GM20431 (cell line): Measurements from ENCODE around the gene CFAP52.
"Not testable (repeated sequence)": the region's sequence is repeated elsewhere in the genome, so short reads cannot be mapped to it uniquely, and the experiment has no call there.

Source experiments
- in situ Hi-C: fragments of 300-500 bp; cut with MseI, MboI; formaldehyde crosslinking; loops from one replicate; pipeline ENCODE4 v1.15.0; 2020; ENCODE audit warnings: low sequenced_read_pairs; ENCODE audit not compliant: unreplicated experiment

CFAP52 gene

GRCh38 chr17:9643611-9644010 lies 67.2 kb downstream of the CFAP52 start:
- in situ Hi-C loops: no loop called here

GRCh38 chr17:9644910-9645751 lies 68.7 kb downstream of the CFAP52 start, which contains the start of gene USP43:
Gene USP43 (plus strand): TSS chr17:9645517. CDS start chr17:9645633, 116 bp downstream.
- in situ Hi-C loops: no loop called here

DNA sequence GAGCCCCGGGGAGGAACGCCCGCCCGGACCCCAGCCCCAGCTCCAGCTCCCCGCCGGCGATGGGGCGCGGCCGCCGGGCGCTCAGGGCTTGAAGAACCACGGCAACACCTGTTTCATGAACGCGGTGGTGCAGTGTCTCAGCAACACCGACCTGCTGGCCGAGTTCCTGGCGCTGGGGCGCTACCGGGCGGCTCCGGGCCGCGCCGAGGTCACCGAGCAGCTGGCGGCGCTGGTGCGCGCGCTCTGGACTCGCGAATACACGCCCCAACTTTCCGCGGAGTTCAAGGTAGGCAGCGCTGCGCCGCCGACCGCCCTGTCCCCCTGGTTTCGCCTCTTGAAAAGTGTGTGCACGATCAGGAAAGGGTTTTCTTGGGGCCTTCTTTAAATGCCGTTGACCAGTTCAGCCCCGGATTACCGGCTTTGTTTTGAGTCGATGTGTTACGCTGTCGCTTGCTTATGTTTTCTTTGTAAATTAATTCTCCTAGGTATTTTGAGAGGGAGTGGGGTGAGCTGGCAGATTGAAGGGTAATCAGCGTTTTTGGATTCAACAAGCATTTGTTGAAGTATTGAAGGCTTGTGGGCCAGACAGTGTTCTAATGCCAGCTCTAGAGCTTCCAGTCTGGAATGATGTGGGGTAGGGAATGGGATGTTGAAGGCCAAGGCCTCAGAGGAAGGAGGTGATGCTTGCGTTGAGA lies 69.6 kb downstream of the CFAP52 start:
- in situ Hi-C loops: no loop called here

DNA sequence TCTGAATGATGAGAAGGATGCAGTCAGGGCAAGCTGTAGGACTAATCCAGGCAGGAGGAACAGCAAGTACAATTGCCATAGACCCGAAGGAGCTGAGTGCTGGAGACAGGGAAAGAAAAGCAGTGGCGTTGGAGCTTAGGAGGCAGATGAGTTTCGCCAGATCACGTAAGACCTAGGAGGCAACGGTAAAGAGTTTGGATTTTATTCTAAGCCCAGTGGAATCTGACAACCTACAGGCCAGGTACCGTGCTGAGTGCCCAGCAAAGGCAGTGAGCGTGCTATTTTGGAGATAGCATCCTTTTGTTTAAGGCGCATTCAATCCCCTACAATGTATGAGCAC lies 70.1 kb downstream of the CFAP52 start:
- in situ Hi-C loops: no loop called here

- in situ Hi-C loops: no loop called here
Observed at GRCh38 chr17:9647014-9647413, 70.6 kb downstream of the CFAP52 start.

DNA sequence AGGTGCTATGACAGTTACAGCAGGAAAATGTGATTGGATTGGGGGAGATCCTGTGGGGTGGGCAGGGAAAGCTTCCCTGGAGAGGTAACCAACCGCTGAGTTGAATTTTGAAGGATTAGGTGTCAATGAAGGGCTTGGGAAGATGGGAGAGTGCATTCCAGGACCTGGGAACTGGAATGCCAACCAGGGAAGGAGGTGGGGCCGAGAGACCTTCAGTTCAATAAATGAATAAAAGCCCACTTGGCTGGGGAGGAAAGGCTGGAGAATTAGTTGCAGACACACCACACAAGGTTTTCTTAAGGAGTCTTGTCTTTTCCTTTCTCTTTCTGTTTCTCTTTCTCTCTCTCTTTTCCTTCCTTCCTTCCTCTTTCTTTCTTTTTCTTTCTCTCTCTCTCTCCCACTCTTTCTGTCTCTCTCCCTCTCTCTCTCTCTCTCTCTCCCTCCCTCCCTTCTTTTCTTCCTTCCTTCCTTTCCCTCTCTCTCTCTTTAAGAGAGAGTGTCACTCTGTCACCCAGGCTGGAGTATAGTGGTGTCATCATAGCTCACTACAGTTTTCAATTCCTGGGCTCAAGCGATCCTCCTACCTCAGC lies 72.2 kb downstream of the CFAP52 start:
- in situ Hi-C loops: no loop called here

GRCh38 chr17:9658593-9659211 lies 82.3 kb downstream of the CFAP52 start:
- in situ Hi-C loops: no loop called here

DNA sequence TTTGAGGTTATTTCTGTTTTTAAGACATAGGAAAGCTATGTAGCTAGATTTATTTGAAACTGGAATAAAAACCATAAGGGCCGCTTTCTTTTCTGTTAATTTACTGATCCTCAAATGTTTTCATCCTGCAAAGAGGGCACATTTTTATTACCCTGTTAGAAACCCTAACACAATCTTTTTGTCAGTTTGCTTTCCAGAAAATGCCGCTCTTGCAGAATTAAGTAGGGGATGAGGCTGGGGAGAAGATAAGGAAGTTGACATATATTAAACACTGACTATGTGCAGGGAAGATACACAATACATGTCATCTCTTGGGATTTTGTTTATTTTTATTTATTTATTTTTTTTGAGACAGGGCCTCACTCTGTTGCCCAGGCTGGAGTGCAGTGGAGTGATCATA lies 84.6 kb downstream of the CFAP52 start:
- in situ Hi-C loops: no loop called here

DNA sequence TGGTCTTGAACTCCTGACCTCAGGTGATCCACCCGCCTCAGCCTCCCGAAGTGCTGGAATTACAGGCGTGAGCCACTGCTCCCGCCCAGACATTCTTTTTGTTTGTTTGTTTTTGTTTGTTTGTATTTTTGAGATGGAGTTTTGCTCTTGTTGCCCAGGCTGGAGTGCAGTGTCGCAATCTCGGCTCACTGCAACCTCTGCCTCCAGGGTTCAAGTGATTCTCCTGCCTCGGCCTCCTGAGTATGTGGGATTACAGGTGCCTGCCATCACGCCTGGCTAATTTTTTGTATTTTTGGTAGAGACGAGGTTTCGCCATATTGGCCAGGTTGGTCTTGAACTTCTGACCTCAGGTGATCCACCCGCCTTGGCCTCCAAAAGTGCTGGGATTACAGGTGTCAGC lies 87.1 kb downstream of the CFAP52 start:
- in situ Hi-C loops: not testable (repeated sequence)

DNA sequence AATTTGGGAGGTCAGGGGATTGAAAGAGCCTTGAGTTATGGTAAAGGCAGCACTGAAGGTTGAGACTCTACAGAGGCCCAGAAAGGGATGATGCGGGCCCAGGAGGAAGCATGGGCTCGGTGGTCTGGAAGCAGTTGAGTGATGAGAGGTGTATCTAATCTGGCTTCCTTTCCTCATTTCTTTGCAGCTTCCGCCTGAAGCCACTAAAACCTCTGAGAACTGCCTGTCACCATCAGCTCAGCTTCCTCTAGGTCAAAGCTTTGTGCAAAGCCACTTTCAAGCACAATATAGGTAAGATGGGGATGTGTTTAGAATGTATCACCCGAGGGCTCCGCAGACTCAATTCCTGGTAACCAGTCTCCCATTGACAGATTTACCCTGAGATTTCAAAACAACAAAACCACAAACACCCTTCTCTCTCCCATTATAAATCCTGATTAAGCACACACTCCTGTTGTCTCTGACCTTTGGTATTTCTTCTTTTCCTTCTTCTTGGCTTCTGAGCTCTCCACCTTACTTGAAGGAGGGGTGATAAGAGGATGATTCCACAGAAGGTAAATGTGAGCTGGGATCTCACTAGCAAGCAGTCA lies 90.1 kb downstream of the CFAP52 start:
- in situ Hi-C loops: no loop called here

DNA sequence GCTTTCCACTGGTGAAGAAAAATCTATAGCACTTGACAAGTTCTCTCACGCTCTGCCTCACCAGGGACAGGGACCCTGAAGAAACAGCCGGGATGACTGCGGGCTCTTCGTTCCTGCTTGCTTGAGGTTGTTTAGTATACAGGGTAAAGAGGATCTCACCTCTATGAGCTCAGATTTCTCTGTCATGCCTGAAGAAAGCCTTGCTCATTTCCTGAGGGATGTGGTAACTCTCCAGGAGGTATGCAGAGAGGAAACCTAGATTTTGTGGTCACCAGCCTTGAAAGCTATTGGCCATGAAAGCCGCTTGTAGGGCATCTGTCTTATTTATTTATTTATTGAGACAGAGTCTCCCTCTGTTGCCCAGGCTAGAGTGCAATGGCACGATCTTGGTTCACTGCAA lies 92.1 kb downstream of the CFAP52 start:
- in situ Hi-C loops: no loop called here

DNA sequence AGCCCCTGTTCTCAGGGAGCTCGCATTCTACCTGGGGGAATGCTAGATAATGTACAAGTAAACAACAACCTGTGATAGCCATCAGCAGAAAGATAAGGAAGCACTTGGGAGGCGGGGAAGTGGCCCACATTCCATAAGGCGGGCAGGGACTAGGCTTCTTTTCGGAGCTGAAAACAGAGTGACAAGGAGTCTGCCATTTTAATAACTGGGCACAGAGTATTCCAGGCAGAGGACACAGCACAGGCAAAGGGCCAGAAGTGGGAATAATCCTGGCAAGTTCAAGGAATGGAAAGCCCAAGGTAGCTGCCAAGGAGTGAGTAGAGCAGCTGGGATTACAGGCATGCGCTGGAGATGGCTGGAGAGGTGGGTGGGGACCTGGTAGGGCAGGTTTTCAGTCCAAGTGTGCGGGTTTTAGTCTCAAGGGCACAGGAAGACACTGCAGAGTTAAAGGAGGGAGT lies 93.1 kb downstream of the CFAP52 start:
- in situ Hi-C loops: no loop called here

GRCh38 chr17:9670596-9670995 lies 94.2 kb downstream of the CFAP52 start:
- in situ Hi-C loops: no loop called here

DNA sequence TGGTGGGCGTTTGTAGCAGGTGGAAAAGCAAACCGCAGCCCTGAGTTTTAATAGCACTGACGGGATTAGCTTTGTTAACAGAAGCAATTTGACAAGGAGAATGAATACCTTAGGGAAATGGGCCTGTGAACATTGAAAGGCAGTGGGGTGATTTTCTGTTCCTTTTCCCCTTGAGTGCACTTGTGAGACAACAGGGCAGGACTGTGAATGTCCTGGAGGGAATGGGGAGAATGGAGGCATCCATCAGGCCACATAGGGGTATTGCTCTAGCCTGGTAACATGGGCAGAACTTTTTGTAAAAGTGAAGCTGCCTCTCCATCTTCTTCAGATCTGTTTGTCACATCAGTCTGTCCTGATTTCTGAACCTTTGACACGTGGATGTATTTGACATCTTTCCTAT lies 95.1 kb downstream of the CFAP52 start:
- in situ Hi-C loops: no loop called here

DNA sequence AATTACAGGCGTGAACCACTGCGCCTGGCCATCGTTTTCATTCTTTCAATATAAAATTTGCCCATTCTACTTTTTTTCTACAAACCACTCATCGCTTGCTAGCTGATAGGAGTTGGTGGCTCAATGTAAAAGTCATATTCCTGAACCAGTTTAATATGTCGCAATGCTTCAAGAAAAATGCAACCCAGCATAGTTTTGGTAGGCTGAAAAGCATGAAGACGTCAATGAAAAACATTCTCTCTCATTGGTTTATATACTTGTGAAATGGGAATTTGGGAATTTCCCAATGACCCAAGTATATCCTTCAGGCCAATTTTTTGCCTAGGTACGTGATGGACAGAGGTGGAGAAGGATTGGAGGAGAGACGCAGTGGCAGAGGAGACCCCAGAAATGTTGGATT lies 95.8 kb downstream of the CFAP52 start:
- in situ Hi-C loops: no loop called here

GRCh38 chr17:9672691-9673090 lies 96.2 kb downstream of the CFAP52 start:
- in situ Hi-C loops: no loop called here

GRCh38 chr17:9676084-9676483 lies 99.6 kb downstream of the CFAP52 start:
- in situ Hi-C loops: no loop called here

DNA sequence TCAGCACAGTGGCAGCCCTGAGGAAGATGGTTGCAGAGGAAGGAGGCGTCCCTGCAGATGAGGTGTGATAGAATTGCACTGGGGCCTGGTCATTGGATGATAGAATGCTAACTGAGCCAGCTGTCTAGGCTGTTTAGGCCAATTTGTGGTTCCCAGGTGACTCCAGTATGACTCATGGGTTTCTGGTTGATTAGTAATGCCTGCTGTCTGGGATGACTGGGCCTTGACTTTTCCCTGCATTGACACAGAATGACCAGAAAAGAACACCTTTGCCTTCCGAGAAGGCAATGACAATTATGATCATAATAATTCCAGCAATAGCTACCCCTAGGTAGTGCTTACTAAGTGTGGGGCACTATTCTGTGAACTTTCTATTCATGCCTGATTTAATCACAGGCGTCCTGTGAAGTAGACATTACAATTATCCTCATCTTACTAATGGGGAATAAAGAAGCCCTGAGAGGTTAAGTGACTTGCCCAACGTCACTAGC lies 100.4 kb downstream of the CFAP52 start:
- in situ Hi-C loops: no loop called here

GRCh38 chr17:9677411-9677810 lies 101.0 kb downstream of the CFAP52 start:
- in situ Hi-C loops: no loop called here

- in situ Hi-C loops: no loop called here
Observed at GRCh38 chr17:9677896-9678295, 101.5 kb downstream of the CFAP52 start.
